ENCODE data around the gene MATN1. TPM values are rescaled to one million over a fixed set of nuclear protein-coding genes. Genes with fewer than 3 reads are reported as not detected.

MATN1 gene
- total RNA-seq, 1 donor = 1.6 TPM

DNA sequence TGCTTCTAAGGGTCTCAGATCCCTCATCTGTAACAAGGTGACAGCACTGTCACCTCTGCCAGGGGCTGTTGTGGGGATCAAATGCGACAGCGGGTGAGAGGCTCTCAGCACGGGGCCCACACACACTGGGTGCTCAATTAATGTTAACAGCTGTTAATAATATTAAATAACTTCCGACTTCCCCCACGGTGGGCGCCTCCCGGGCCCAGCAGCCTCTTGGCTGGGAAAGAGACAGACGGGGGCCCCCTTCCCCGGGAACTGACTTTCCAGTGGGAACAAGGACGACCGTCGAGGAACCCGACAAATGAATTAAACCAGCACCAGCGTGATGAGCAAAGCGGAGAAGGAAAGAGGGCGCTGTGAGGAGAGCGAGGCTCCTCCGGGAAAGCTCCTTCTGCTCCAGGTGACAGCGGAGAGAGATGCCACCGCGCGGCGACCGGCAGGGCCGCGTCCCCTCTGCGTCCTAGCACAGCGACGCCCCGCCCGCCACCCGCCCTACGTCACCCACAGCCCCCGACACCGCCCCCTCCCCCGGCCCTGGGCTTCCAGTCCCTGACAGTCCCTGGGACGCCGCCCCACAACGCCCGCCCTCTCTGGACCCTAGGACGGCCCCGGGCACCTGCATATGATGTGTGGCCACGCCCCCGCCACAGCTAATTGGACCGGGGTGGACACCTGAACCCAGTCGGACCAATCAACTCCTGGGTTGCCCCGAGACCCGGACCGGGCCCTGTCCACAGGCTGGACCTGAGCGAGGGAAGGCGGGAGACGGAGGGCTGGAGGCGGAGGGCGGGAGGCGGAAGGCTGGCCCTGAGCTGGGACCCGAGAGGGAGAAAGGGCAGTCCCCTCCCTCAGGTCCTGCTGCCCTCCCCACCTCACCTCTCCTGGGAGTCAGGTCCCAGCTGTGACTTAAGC, 38.2 kb downstream of the MATN1 start:
- peaks cover 4% of the 10 kb centered on the region for H3K4me1 ChIP-seq (ENCODE audit: insufficient read depth, low read length)
- peaks cover 27% of the 10 kb centered on the region for H3K27me3 ChIP-seq (ENCODE audit: insufficient read depth, low read length)
- H3K4me3 ChIP-seq (ENCODE audit: low read length) = no peak overlapping the region
- no peaks in the 10 kb centered on the region for H3K9me3 ChIP-seq (ENCODE audit: low read depth, low read length)

DNA sequence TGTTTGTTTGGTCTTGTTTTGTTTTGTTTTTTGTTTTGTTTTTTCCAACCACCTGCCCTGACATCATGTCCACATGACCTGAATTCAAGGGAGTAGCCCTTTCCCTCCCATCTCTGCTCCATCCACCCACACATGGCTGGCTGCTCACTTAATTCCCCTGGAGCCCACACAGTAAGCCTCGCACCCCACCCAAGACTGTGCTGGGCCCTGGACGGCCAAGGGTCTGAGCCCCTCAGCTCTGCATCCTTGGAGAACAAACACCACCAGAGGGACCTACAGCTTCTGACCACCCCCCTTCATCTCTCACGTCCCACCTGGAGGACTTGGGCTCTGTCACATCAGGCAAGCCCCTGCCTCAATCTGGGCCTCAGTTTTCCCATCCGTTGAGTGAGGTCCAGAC, 39.1 kb downstream of the MATN1 start:
- Histone ChIP-seq H3K9me3 (ENCODE audit: low read depth, low read length) (no peaks in the 10 kb centered on the region), H3K4me1 (ENCODE audit: insufficient read depth, low read length) (peaks cover 4% of the 10 kb centered on the region), H3K4me3 (ENCODE audit: low read length) (no peak overlapping the region), H3K27me3 (ENCODE audit: insufficient read depth, low read length) (peaks cover 27% of the 10 kb centered on the region)

DNA sequence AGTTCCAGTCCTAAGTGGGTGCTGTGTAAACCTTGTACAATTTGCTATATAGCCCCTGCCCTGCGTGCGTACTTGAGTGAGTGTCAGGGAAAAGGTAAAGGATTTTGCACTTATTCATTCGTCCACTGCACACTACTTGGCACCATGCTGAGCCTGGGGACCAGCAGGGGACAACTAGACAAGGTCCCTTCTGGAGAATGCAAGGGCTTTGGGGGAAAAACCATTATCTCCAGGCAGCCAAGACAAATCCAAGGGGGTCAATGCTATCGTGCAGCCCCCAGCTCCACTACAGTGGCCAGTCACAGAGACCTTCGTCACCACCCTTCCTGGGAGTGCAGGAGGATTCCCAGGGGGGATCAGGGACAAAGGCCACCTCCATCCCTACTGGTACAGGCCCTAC, 39.7 kb downstream of the MATN1 start:
- H3K4me1 ChIP-seq (ENCODE audit: insufficient read depth, low read length) = peaks cover 4% of the 10 kb centered on the region
- no peaks in the 10 kb centered on the region for H3K9me3 ChIP-seq (ENCODE audit: low read depth, low read length)
- no peak overlapping the region for H3K4me3 ChIP-seq (ENCODE audit: low read length)
- H3K27me3 ChIP-seq (ENCODE audit: insufficient read depth, low read length) = peaks cover 27% of the 10 kb centered on the region

DNA sequence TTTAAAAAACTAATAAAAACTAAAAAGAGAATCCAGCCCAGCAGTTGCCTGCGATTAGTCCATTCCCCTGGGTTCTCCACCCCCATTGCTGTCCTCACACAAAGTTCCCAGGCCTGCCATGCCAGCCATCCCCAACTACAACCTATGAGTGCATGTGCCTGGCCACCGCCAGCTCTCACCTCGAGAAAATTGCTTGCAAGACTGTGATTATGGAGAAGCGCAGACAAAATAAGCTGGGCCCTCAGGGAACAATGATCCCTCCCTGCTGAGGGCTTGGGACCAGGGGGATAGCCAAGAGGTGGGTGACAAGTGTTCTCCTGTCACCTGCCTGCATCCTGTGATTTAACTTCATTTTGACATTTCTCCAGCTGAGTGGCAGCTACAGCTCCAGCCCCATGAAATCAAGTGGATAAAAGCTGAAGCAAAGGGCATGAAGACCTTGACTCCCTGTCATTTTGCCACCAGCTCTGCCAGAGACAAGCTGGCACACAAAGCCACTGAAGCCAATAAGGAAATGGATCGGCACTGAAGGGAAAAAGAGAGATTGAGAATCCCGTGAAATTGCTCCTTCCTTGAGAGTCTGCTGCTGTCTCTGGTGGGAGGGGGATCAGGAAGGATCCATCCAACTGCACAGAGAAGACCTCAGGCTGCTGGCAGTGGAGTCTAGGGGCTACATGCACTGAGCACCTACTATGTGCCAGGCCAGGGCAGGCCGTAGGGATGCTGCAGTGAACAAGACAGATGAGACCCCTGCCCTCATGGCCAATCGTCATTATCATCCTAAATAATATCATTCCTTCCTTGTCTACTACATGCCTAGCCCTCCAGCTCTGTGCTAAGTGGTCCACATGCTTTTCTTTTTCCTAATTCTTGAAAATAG, 40.7 kb downstream of the MATN1 start:
- Histone ChIP-seq H3K4me1 (ENCODE audit: insufficient read depth, low read length) (peaks cover 4% of the 10 kb centered on the region), H3K27me3 (ENCODE audit: insufficient read depth, low read length) (peaks cover 27% of the 10 kb centered on the region), H3K9me3 (ENCODE audit: low read depth, low read length) (no peaks in the 10 kb centered on the region), H3K4me3 (ENCODE audit: low read length) (no peak overlapping the region)

DNA sequence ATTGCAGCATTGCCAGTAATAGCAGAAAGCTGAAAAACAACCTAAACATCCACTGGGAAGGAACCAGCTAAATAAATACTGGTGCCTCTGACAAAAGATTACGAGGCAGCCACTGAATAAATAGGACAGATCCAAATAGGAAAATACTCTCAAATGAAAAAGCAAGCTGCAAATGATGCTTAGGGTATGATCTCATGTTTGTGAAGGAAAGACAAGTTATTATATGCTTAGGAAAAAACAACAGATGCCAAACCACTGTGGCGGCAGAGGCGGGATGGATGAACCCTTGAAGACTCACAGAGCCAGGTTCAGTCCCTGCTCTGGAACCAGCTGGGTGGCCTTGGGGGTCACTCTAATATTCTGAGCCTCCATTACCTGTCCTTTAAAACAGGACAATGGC, 41.6 kb downstream of the MATN1 start:
- no peak overlapping the region for H3K4me3 ChIP-seq (ENCODE audit: low read length)
- peaks cover 4% of the 10 kb centered on the region for H3K4me1 ChIP-seq (ENCODE audit: insufficient read depth, low read length)
- H3K27me3 ChIP-seq (ENCODE audit: insufficient read depth, low read length) = peaks cover 27% of the 10 kb centered on the region
- H3K9me3 ChIP-seq (ENCODE audit: low read depth, low read length) = no peaks in the 10 kb centered on the region

DNA sequence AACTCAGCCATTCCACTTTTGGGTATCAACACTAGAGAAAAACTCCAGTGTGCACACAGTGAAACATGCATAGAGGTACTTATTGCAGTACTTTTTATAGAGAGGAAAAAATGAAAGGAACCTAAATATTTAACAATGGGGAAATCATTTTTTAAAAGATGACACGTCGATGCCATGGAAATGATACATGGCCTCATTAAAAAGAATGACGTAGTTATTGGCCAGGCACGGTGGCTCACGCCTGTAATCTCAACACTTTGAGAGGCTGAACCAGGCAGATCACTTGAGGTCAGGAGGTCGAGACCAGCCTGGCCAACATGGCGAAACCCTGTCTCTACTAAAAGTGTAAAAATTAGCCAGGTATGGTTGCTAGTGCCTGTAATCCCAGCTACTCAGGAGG, 42.5 kb downstream of the MATN1 start:
- peaks cover 4% of the 10 kb centered on the region for H3K4me1 ChIP-seq (ENCODE audit: insufficient read depth, low read length)
- no peak overlapping the region for H3K4me3 ChIP-seq (ENCODE audit: low read length)
- H3K27me3 ChIP-seq (ENCODE audit: insufficient read depth, low read length) = peaks cover 24% of the 10 kb centered on the region
- H3K9me3 ChIP-seq (ENCODE audit: low read depth, low read length) = no peaks in the 10 kb centered on the region

DNA sequence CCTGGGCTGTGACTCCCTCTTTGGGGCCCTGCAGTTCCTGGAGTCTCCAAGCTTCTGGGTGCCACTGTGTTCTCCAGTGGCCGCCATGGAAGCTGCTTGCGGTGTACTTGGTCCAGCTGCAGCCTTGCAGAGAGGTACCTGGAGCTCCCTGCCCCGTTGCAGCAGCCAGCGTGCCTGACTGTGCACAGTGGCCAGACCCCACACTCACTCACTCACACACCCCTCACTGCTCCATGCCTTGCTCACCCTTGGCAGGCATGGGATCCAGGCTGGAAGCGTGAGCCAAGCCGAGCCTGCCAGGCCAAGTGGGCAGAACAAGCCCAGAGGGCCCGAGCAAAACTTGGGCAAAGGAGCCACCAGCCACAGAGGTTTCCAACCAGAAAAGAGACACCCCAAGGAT, 43.0 kb downstream of the MATN1 start:
- H3K27me3 ChIP-seq (ENCODE audit: insufficient read depth, low read length) = peaks cover 21% of the 10 kb centered on the region
- H3K4me1 ChIP-seq (ENCODE audit: insufficient read depth, low read length) = peaks cover 4% of the 10 kb centered on the region
- no peaks in the 10 kb centered on the region for H3K9me3 ChIP-seq (ENCODE audit: low read depth, low read length)
- H3K4me3 ChIP-seq (ENCODE audit: low read length) = no peak overlapping the region

DNA sequence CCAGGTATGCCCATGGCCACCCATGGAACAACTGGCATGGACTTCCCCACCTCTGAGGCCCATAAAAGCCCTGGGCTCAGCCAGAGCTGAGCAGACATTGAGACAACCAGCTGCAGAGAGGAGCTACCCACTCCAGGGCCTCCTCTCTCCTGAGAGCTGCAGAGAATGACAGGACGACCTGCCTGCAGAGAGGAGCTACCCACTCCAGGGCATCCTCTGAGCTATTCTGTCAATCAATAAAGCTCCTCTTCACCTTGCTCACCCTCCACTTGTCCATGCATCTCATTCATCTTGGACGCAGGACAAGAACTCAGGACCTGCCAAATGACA, 43.4 kb downstream of the MATN1 start:
- peaks cover 4% of the 10 kb centered on the region for H3K4me1 ChIP-seq (ENCODE audit: insufficient read depth, low read length)
- H3K27me3 ChIP-seq (ENCODE audit: insufficient read depth, low read length) = peaks cover 20% of the 10 kb centered on the region
- no peaks in the 10 kb centered on the region for H3K9me3 ChIP-seq (ENCODE audit: low read depth, low read length)
- no peak overlapping the region for H3K4me3 ChIP-seq (ENCODE audit: low read length)

DNA sequence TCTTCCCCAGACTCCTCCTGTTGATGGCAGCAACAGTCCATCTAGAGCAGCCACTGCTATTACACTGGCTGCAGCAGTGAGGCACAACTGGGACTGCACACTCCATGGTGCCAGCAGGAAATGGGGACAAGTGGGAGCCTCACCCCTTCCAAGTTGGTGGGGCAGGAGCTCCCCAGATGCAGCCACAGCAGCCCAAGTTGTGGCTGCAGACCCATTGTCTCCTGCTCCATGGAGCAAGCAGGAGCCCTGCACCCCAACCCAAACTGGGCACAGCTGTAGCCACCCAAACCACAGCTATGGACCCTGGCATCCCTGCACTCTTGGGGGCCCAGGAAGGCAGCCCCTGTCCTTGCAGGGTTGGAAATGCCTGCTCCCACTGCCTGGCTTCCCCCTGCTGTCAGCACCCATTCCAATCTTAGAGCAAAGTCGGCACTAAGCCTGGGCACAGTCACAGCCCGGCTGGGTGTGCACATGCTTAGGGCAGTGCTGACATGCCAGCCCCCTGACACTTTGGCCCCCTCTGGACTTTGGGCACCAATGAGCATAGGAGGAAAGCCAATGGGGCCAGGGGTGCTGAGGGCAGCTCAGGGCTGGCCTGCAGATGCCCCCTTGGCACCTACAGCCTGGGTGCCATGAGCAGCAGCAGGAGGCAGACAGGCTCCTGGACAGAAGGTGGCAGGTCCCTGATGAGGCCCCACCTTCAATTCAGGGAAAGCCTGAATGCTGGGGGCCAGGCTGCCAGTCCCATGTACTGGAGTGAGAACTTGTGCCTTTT, 44.0 kb downstream of the MATN1 start:
- Histone ChIP-seq H3K9me3 (ENCODE audit: low read depth, low read length) (no peaks in the 10 kb centered on the region), H3K4me3 (ENCODE audit: low read length) (no peak overlapping the region), H3K4me1 (ENCODE audit: insufficient read depth, low read length) (no peaks in the 10 kb centered on the region), H3K27me3 (ENCODE audit: insufficient read depth, low read length) (peaks cover 15% of the 10 kb centered on the region)

DNA sequence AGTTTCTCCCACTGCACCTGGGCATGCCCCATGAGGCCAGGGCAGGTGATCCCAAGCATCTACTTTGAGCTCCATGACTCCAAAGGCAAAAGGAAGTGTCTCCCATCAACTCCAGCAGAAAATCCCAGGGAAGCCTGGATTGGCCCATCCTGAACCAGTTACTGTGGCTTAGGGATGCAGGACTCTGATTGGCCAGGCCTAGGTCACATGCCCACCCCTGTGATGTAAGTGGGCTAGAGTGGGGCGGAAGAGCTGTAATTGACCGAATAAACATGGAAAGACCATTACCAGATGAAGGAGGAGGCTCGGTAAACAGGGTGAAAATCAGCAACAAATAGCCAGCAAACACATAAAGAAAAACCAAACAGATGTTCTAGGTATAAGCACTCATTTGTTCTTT, 45.2 kb downstream of the MATN1 start:
- Histone ChIP-seq H3K27me3 (ENCODE audit: insufficient read depth, low read length) (peaks cover 4% of the 10 kb centered on the region), H3K9me3 (ENCODE audit: low read depth, low read length) (no peaks in the 10 kb centered on the region)

DNA sequence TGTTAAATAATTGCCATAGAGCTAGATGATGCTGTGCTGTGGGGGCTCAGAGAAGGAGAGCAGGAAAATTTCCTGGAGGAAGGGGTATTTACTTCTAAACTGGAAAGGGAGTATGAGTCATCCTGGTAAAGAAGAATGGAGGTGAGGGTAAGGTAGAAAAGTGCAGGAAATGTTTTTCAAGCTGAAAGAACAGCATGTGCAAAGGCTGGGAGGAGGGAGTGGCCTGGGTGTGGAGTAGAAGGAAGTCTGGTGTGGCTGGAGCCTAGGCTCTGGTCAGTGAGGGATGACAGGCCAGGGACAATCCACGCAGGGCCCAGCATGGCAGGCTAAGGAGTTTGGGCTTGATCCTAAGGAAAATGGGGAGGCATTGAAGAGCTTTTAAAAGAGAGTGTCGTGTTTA, 45.9 kb downstream of the MATN1 start:
- no peak overlapping the region for H3K4me3 ChIP-seq (ENCODE audit: low read length)
- H3K4me1 ChIP-seq (ENCODE audit: insufficient read depth, low read length) = no peaks in the 10 kb centered on the region
- H3K27me3 ChIP-seq (ENCODE audit: insufficient read depth, low read length) = no peaks in the 10 kb centered on the region
- H3K9me3 ChIP-seq (ENCODE audit: low read depth, low read length) = no peaks in the 10 kb centered on the region

More for the DNA sequence above, 45.2 kb downstream of the MATN1 start:
- H3K4me1 ChIP-seq (ENCODE audit: insufficient read depth, low read length) = no peaks in the 10 kb centered on the region
- no peak overlapping the region for H3K4me3 ChIP-seq (ENCODE audit: low read length)

DNA sequence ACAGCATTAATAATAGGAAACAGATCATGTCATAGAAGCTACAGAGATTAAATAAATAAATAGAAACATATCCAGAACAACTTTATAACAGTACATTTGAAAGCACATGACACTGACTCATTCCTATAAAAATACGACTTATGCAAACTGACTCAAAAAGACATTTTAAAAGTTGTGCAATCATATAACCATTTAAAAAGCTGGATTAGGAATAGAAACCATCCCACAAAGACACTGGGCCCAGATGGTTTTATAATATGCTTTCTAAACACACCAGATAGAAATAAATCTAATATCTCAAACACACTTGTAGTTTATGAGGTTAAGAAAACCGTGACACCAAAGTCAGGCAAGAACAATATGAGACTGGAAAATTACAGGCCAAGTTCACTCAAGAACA, 47.6 kb downstream of the MATN1 start:
- no peaks in the 10 kb centered on the region for H3K9me3 ChIP-seq (ENCODE audit: low read depth, low read length)
- H3K27me3 ChIP-seq (ENCODE audit: insufficient read depth, low read length) = no peaks in the 10 kb centered on the region
- no peaks in the 10 kb centered on the region for H3K4me1 ChIP-seq (ENCODE audit: insufficient read depth, low read length)
- H3K4me3 ChIP-seq (ENCODE audit: low read length) = no peak overlapping the region

DNA sequence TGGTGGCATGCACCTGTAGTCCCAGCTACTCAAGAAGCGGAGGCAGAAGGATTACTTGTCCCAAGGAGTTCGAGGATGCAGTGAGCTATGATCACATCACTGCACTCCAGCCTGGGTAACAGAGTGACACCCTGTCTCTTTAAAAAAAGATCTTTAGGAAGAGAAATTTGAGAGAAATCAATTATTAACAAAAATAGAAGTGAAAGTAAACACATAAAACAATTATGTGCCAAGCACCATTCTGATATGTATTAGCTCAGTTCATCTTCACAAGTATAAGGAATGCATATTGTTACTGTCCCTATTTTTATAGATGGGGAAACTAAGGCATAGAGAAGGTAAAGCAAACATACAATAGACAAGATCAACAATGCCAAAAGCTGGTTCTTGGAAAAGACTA, 48.1 kb downstream of the MATN1 start:
- H3K27me3 ChIP-seq (ENCODE audit: insufficient read depth, low read length) = no peaks in the 10 kb centered on the region
- no peak overlapping the region for H3K4me3 ChIP-seq (ENCODE audit: low read length)
- H3K4me1 ChIP-seq (ENCODE audit: insufficient read depth, low read length) = no peaks in the 10 kb centered on the region
- no peaks in the 10 kb centered on the region for H3K9me3 ChIP-seq (ENCODE audit: low read depth, low read length)

DNA sequence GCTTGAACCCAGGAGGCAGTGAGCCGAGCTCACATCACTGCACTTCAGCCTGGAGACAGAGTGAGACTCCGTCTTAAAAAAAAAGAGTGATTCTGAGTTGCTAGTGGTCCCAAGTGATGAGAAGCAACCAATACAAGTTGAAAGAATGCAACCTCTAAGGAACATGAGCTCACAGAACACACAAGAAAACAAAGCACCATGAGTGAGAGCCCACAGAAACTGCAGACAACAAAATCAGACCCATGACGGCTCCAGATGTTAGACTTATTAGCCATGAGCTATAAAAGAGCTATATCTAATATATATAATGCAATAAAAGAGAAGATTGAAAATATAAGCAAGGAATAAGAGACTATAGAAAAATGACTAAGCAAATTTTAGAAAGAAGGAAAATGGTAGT, 50.0 kb downstream of the MATN1 start:
- H3K9me3 ChIP-seq (ENCODE audit: low read depth, low read length) = no peaks in the 10 kb centered on the region
- no peaks in the 10 kb centered on the region for H3K27me3 ChIP-seq (ENCODE audit: insufficient read depth, low read length)
- no peaks in the 10 kb centered on the region for H3K4me1 ChIP-seq (ENCODE audit: insufficient read depth, low read length)
- no peak overlapping the region for H3K4me3 ChIP-seq (ENCODE audit: low read length)

DNA sequence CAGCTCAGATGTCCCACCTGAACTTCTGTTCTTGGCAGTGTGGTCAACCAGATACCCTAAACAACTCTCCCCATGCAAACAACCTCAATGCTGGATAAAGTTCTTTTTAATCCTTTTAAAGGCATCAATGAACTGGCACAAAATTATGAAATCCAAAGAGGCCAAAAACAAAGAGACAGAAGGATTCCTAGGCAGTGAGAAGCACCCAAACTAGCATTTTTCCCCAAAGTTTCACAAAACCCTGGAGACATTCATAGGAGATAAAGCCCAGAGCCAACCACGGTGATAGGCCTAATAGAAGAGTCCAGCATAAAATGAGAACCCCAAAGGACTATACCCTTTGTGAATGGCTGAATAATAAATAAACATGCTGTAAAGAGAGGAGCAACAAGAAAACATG, 50.7 kb downstream of the MATN1 start:
- Histone ChIP-seq H3K4me3 (ENCODE audit: low read length) (no peak overlapping the region), H3K4me1 (ENCODE audit: insufficient read depth, low read length) (no peaks in the 10 kb centered on the region), H3K9me3 (ENCODE audit: low read depth, low read length) (no peaks in the 10 kb centered on the region), H3K27me3 (ENCODE audit: insufficient read depth, low read length) (no peaks in the 10 kb centered on the region)

Measured in mononuclear cell (primary cell).